ENCODE measurements around the gene GPR137B.
"Not testable (repeated sequence)": the region's sequence is repeated elsewhere in the genome, so short reads cannot be mapped to it uniquely, and the experiment has no call there.

Gene GPR137B

GRCh38 chr1:236144446-236145150 is 2.3 kb downstream of the GPR137B start:
- DNase-seq = no peak

- no peak for DNase-seq
Observed at GRCh38 chr1:236147068-236147467, 4.7 kb downstream of the GPR137B start.

GRCh38 chr1:236147521-236148469 is 5.5 kb downstream of the GPR137B start:
- no peak for DNase-seq

- no peak for DNase-seq
Observed at GRCh38 chr1:236148470-236148845, 6.1 kb downstream of the GPR137B start.

- no peak for DNase-seq
Observed at GRCh38 chr1:236149003-236149595, 6.8 kb downstream of the GPR137B start.

GRCh38 chr1:236149696-236150228 is 7.4 kb downstream of the GPR137B start:
- DNase-seq = no peak

GRCh38 chr1:236150311-236150955 is 8.1 kb downstream of the GPR137B start:
- DNase-seq = no peak

- DNase-seq = no peak
Observed at GRCh38 chr1:236150986-236151385, 8.6 kb downstream of the GPR137B start.

GRCh38 chr1:236151739-236152424 is 9.5 kb downstream of the GPR137B start:
- no peak for DNase-seq

GRCh38 chr1:236154126-236154525 is 11.8 kb downstream of the GPR137B start:
- DNase-seq = no peak

- DNase-seq = no peak
Observed at GRCh38 chr1:236154671-236155398, 12.5 kb downstream of the GPR137B start.

GRCh38 chr1:236155399-236155767 is 13.0 kb downstream of the GPR137B start:
- no peak for DNase-seq

GRCh38 chr1:236155841-236156503 is 13.6 kb downstream of the GPR137B start:
- no peak for DNase-seq

- DNase-seq = no peak
Observed at GRCh38 chr1:236156512-236157208, 14.3 kb downstream of the GPR137B start.

GRCh38 chr1:236158072-236158471 is 15.7 kb downstream of the GPR137B start:
- DNase-seq = not testable (repeated sequence)

- DNase-seq = no peak
Observed at GRCh38 chr1:236158719-236159118, 16.4 kb downstream of the GPR137B start.

- DNase-seq = no peak
Observed at GRCh38 chr1:236159704-236160539, 17.6 kb downstream of the GPR137B start.

- DNase-seq = no peak
Observed at GRCh38 chr1:236160540-236161127, 18.3 kb downstream of the GPR137B start.

- no peak for DNase-seq
Observed at GRCh38 chr1:236161230-236161629, 18.9 kb downstream of the GPR137B start.
